Nephron (organoid): Measurements from ENCODE around the gene MGME1.

Experiments used
- H3K27ac Mint-ChIP-seq, 3 experiments: 2 replicates each; pipeline ENCODE4 v1.8.0; 2020; ENCODE audit warnings: mixed read lengths in 3 of 3, mild to moderate bottlenecking in 2 of 3, moderate library complexity in 1 of 3
- H3K27me3 Mint-ChIP-seq: 2 replicates; pipeline ENCODE4 v1.8.0; 2021; ENCODE audit warnings: low read depth, mild to moderate bottlenecking, moderate library complexity, mixed read lengths
- H3K36me3 Mint-ChIP-seq: 2 replicates; pipeline ENCODE4 v1.8.0; 2020; ENCODE audit warnings: low read depth, mixed read lengths
- H3K4me1 Mint-ChIP-seq: 2 replicates; pipeline ENCODE4 v1.8.0; 2020; ENCODE audit warnings: mixed read lengths
- H3K4me3 Mint-ChIP-seq, 3 experiments: 2 replicates each; pipeline ENCODE4 v1.8.0; 2020; ENCODE audit warnings: mild to moderate bottlenecking in 3 of 3, mixed read lengths in 3 of 3, moderate library complexity in 2 of 3
- H3K9me3 Mint-ChIP-seq: 2 replicates; pipeline ENCODE4 v1.8.0; 2020; ENCODE audit warnings: mixed read lengths
- CTCF ChIP-seq, 3 experiments: fragments of 200-600 bp; sonication (generic); IDR thresholded peaks; one replicate each; pipeline ENCODE4 v1.5.0; 2021; ENCODE audit warnings: antibody characterized with exemption in 3 of 3; ENCODE audit not compliant: unreplicated experiment in 3 of 3

The MGME1 gene

DNA sequence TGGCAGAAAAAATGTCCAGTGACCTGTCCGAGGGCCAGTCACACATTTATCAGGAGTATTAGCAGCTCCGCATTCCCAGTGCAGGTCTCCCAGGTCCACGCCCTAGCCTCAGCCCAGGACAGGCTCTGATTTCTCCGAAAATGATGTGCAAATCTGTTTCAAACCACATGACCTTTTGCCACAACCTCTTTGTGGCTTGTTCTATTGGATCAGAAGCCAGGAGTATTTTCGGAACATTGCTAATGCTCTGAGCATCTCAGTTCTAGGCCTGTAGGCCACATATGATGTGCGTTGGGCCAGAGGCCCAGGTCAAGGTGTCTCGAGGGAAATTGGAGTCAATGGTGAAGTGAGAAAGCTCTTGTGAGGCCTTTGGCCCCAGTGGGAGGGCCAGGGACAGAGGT, 40.6 kb upstream of the MGME1 start:
- H3K4me3 Mint-ChIP-seq, result no peak overlapping the region
- no peaks in the 10 kb centered on the region for H3K36me3 Mint-ChIP-seq
- H3K27me3 Mint-ChIP-seq, result peaks cover 3% of the 10 kb centered on the region
- TF ChIP-seq CTCF (IDR thresholded peaks at IDR 0.05; ENCODE audit: unreplicated experiment in 3 of 3), result no peak
- H3K4me1 Mint-ChIP-seq, result peaks cover 51% of the 10 kb centered on the region
- H3K9me3 Mint-ChIP-seq, result no peaks in the 10 kb centered on the region
- H3K27ac Mint-ChIP-seq, result peak overlapping the region in 2 of 3 experiments; percentile 9 to 67

- no peaks in the 10 kb centered on the region for H3K36me3 Mint-ChIP-seq
- TF ChIP-seq CTCF (IDR thresholded peaks at IDR 0.05; ENCODE audit: unreplicated experiment in 3 of 3), result no peak
- peaks cover 52% of the 10 kb centered on the region for H3K4me1 Mint-ChIP-seq
- H3K27ac Mint-ChIP-seq, result peak overlapping the region in 2 of 3 experiments; percentile 31 to 67
- H3K9me3 Mint-ChIP-seq, result no peaks in the 10 kb centered on the region
- H3K4me3 Mint-ChIP-seq, result no peak overlapping the region
- H3K27me3 Mint-ChIP-seq, result peaks cover 3% of the 10 kb centered on the region
Observed at GRCh38 chr20:17928633-17929311, 40.0 kb upstream of the MGME1 start.

- TF ChIP-seq CTCF (IDR thresholded peaks at IDR 0.05; ENCODE audit: unreplicated experiment in 3 of 3), result no peak
- Mint-ChIP-seq H3K27ac (no peak overlapping the region), H3K36me3 (no peaks in the 10 kb centered on the region), H3K4me1 (peaks cover 59% of the 10 kb centered on the region), H3K4me3 (no peak overlapping the region), H3K9me3 (no peaks in the 10 kb centered on the region), H3K27me3 (no peaks in the 10 kb centered on the region)
Observed at GRCh38 chr20:17931513-17931912, 37.3 kb upstream of the MGME1 start.

GRCh38 chr20:17932396-17932795, 36.4 kb upstream of the MGME1 start:
- H3K27me3 Mint-ChIP-seq, result no peaks in the 10 kb centered on the region
- peaks cover 62% of the 10 kb centered on the region for H3K4me1 Mint-ChIP-seq
- no peaks in the 10 kb centered on the region for H3K9me3 Mint-ChIP-seq
- no peak overlapping the region for H3K4me3 Mint-ChIP-seq
- peak overlapping the region in 1 of 3 experiments; percentile 34 for H3K27ac Mint-ChIP-seq
- TF ChIP-seq CTCF (IDR thresholded peaks at IDR 0.05; ENCODE audit: unreplicated experiment in 3 of 3), result no peak
- no peaks in the 10 kb centered on the region for H3K36me3 Mint-ChIP-seq

DNA sequence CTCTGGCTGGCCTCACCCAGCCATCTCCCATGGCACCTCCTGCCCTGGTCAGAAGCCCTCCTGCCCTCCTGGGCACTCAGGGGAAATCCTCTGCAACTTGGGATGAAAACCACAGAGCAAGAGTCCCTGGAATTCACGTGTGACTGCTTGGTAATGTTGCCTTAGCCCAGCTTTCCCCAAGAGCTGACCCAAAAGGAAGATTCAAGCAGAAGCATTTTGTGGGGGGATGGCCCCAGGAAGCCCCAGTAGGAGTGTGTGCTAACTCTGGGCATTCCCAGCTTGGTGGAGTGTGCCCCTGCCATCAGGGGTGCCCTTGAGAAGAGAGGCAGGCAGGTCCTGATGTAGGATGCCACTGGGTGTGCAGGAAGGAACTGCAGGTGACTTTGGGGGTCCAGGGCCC, 35.7 kb upstream of the MGME1 start:
- peak overlapping the region in 2 of 3 experiments; percentile 65 to 94 for H3K27ac Mint-ChIP-seq
- H3K9me3 Mint-ChIP-seq, result no peaks in the 10 kb centered on the region
- no peaks in the 10 kb centered on the region for H3K27me3 Mint-ChIP-seq
- no peaks in the 10 kb centered on the region for H3K36me3 Mint-ChIP-seq
- peaks cover 62% of the 10 kb centered on the region for H3K4me1 Mint-ChIP-seq
- H3K4me3 Mint-ChIP-seq, result peak overlapping the region in 1 of 3 experiments; percentile 15
- TF ChIP-seq CTCF (IDR thresholded peaks at IDR 0.05; ENCODE audit: unreplicated experiment in 3 of 3), result no peak

- no peaks in the 10 kb centered on the region for H3K36me3 Mint-ChIP-seq
- peaks cover 61% of the 10 kb centered on the region for H3K4me1 Mint-ChIP-seq
- TF ChIP-seq CTCF (IDR thresholded peaks at IDR 0.05; ENCODE audit: unreplicated experiment in 3 of 3), result no peak
- peak overlapping the region; percentile 88 to 94 (median 93) for H3K27ac Mint-ChIP-seq
- no peaks in the 10 kb centered on the region for H3K27me3 Mint-ChIP-seq
- H3K9me3 Mint-ChIP-seq, result no peaks in the 10 kb centered on the region
- H3K4me3 Mint-ChIP-seq, result no peak overlapping the region
Observed at GRCh38 chr20:17933711-17934110, 35.1 kb upstream of the MGME1 start.
